Measurements from ENCODE around the gene FBXO28.

The FBXO28 gene

GRCh38 chr1:224085421-224086108, 28.3 kb upstream of the FBXO28 start:
- TF ChIP-seq GATA3 (IDR thresholded peaks at IDR 0.05; ENCODE audit: low read depth, low read length) = no peak
- TF ChIP-seq GATA2 (IDR thresholded peaks at IDR 0.05; ENCODE audit: low read depth, low read length) = no peak

DNA sequence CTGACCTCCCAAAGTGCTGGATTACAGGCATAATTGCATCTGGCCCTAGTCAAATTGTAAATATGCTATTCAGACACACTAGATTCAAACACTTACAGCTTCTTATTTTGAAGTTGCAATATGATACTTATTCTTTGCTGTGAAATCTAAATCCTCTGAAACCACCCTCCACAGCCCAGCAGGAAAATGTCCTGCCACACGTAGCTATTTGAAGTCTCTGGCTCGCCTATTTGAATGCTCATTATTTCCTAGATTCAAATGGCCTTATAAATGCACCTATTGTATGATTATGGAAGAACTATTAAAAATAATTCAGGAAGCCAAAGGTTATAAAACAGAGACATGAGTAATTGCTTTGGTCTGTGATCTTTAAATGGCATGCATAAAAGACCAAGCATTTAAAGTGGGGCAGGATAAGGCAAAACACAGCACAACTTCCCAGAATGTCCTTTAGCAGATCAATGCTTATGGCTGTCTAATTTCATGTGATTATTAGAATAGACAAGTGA, 26.6 kb upstream of the FBXO28 start:
- TF ChIP-seq GATA2 (IDR thresholded peaks at IDR 0.05; ENCODE audit: low read depth, low read length) = no peak
- TF ChIP-seq GATA3 (IDR thresholded peaks at IDR 0.05; ENCODE audit: low read depth, low read length) = no peak

- no peak for TF ChIP-seq GATA3 (IDR thresholded peaks at IDR 0.05; ENCODE audit: low read depth, low read length)
- TF ChIP-seq GATA2 (IDR thresholded peaks at IDR 0.05; ENCODE audit: low read depth, low read length) = no peak
These were observed 24.3 kb upstream of the FBXO28 start for GRCh38 chr1:224089583-224089982.

DNA sequence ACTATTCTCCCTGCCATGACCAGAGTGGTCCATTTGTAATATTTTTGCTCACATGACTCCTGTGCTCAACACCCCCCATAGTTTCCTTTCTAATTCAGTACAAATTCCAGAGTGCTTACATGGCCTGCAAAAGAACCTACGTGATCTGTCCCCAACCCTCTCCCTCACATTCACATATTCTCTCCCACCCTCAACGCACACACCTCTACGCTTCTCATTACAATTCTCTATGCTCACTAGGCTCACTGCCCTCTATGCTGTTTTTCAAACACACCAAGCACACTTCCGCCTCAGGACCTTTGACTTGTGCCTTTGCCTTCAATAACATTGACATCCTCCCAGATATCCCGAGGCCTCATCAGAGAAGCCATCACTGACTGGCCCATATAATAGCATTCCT, 23.8 kb upstream of the FBXO28 start:
- TF ChIP-seq GATA2 (IDR thresholded peaks at IDR 0.05; ENCODE audit: low read depth, low read length) = no peak
- TF ChIP-seq GATA3 (IDR thresholded peaks at IDR 0.05; ENCODE audit: low read depth, low read length) = no peak

DNA sequence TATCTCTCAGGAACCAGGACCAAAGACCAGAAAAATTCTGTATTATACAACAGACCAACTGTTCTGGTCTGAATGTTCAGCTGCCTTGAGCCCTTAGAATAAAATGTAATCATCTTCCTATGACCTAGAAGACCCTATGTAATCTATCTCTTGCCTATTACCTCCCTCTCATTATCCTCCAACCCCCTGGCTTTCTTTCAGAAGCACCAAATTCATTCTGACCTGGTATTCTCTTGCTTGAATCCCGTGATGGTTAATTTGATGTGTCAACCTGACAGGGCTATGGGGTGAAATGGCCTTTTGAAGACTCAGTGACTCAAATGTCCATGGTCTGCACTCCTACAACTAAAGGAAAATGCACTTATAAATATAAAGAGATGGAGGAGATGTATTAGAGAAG, 21.8 kb upstream of the FBXO28 start:
- TF ChIP-seq GATA2 (IDR thresholded peaks at IDR 0.05; ENCODE audit: low read depth, low read length) = no peak

DNA sequence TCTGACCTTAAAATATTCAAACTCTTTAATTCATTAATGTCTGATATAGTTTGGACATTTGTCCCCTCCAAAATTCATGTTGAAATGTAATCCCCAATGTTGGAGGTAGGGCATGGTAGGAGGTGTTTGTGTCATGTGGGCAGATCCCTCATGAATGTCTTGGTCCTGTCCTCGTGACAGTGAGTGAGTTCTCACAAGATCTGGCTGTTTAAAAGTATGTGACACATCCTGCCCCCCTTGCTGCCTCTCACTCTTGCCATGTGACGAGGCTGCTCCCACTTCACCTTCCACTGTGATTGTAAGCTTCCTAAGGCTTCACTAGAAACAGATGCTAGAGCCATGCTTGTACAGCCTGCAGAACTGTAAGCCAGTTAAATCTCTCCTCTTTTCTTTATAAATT, 21.3 kb upstream of the FBXO28 start:
- TF ChIP-seq GATA3 (IDR thresholded peaks at IDR 0.05; ENCODE audit: low read depth, low read length) = no peak
- no peak for TF ChIP-seq GATA2 (IDR thresholded peaks at IDR 0.05; ENCODE audit: low read depth, low read length)

- TF ChIP-seq GATA3 (IDR thresholded peaks at IDR 0.05; ENCODE audit: low read depth, low read length) = no peak
- TF ChIP-seq GATA2 (IDR thresholded peaks at IDR 0.05; ENCODE audit: low read depth, low read length) = no peak
These were observed 18.6 kb upstream of the FBXO28 start for GRCh38 chr1:224095339-224095738.

DNA sequence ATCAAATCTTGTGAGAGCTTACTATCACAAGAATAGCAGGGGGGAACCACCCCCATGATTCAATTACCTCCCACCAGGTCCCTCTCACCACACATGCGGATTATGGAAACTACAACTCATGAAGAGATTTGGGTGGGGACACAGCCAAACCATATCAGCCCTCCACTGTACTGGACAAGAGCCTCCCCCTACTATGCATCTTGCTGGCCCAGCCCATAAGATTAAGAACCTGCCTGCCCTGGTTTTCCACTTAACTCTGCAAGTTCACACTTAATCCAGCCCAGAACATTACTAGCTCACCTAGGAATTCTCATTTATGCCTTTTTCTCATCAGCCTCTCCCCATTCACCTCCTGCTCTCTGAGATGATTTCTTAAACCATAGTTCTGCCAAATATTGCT, 18.0 kb upstream of the FBXO28 start:
- TF ChIP-seq GATA2 (IDR thresholded peaks at IDR 0.05; ENCODE audit: low read depth, low read length) (no peak), GATA3 (IDR thresholded peaks at IDR 0.05; ENCODE audit: low read depth, low read length) (no peak)

GRCh38 chr1:224096773-224097172, 17.1 kb upstream of the FBXO28 start:
- no peak for TF ChIP-seq GATA3 (IDR thresholded peaks at IDR 0.05; ENCODE audit: low read depth, low read length)
- no peak for TF ChIP-seq GATA2 (IDR thresholded peaks at IDR 0.05; ENCODE audit: low read depth, low read length)

- TF ChIP-seq GATA3 (IDR thresholded peaks at IDR 0.05; ENCODE audit: low read depth, low read length) = no peak
- TF ChIP-seq GATA2 (IDR thresholded peaks at IDR 0.05; ENCODE audit: low read depth, low read length) = no peak
These were observed 15.9 kb upstream of the FBXO28 start for GRCh38 chr1:224098007-224098406.

DNA sequence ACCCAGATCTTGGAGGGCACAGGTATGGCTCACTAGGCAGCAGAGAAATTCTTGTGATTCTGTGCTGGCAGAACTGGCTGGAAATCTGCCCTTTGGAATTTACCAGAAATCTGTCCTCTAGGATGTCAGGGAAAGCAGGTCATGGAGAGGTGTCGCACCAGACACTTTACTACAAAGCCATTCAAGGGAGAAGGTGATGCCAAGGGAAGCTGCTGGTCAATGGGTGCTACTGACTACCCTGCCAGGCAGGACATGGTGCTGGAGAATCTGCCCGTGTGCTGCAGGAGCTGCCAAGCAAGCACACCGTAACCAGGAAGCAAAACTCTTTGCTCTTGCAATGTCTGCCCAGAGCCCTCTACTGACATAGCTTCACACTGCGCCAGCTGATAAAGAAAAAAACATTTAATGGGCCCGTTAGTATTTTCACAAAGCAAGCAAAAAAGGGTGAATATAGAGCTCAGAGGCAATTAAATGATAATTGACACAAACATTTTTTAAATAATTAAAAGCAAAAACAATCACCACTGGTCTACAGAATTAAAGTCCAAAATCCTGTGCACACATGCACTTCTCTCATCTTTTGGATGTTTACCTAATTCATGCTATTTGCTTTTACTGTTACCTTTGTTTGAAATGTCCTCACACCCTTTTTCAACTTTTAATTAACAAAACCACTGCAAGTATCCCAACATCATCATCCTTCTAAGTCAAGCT, 7.2 kb upstream of the FBXO28 start:
- TF ChIP-seq GATA2 (IDR thresholded peaks at IDR 0.05; ENCODE audit: low read depth, low read length) = no peak

DNA sequence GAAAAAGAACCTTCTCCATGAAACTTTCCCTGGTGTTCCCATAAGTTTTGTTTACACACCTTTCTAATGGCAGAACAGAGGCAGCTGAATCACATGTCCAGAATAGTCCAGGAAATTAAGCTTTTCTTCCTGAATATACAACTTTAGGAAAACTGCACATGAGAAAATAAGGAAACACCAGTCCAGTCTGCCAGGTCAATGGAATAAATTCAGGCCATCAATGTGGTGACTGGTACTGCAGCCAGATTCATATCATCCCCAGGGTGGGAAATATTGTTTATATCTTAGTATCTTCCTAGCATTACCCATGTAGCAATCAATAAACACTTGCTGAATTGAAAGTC, 6.7 kb upstream of the FBXO28 start:
- TF ChIP-seq GATA2 (IDR thresholded peaks at IDR 0.05; ENCODE audit: low read depth, low read length) = no peak
- TF ChIP-seq GATA3 (IDR thresholded peaks at IDR 0.05; ENCODE audit: low read depth, low read length) = no peak

GRCh38 chr1:224108991-224109390, 4.9 kb upstream of the FBXO28 start:
- TF ChIP-seq GATA3 (IDR thresholded peaks at IDR 0.05; ENCODE audit: low read depth, low read length) = no peak
- TF ChIP-seq GATA2 (IDR thresholded peaks at IDR 0.05; ENCODE audit: low read depth, low read length) = no peak

GRCh38 chr1:224109981-224110380, 3.9 kb upstream of the FBXO28 start:
- TF ChIP-seq GATA3 (IDR thresholded peaks at IDR 0.05; ENCODE audit: low read depth, low read length) (no peak), GATA2 (IDR thresholded peaks at IDR 0.05; ENCODE audit: low read depth, low read length) (no peak)

DNA sequence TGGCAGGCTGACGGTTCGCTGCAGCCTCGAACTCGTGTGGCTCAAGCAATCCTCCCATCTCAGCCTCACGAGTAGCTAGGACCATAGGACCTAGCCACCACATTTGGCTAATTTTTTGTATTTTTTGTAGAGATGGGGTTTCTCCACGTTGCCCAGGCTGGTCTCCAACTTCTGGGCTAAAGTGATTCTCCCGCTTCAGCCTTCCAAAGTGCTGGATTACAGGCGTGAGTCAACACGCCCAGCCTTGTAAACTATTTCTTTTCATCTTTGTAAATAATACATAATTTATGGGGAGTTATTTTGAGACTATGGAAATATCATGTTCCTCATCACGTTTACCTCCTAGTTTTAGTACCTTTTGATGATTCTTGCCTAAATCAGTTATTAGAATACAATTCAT, 906 bp upstream of the FBXO28 start:
- TF ChIP-seq GATA2 (IDR thresholded peaks at IDR 0.05; ENCODE audit: low read depth, low read length) = no peak
- no peak for TF ChIP-seq GATA3 (IDR thresholded peaks at IDR 0.05; ENCODE audit: low read depth, low read length)

Data from SH-SY5Y (cell line).